ENCODE measurements around the gene TSPAN33.

TSPAN33 gene

GRCh38 chr7:129144095-129144833 is at the start of gene TSPAN33:
TSPAN33 (plus strand) TSS chr7:129144707; CDS start chr7:129144981, 274 bp downstream.
- Histone ChIP-seq H3K4me1 (peaks cover 4% of the 10 kb centered on the region), H3K36me3 (ENCODE audit: control insufficient read depth, insufficient read depth, low read length) (no peaks in the 10 kb centered on the region), H3K4me2 (ENCODE audit: low read length) (peak within 1 kb of the TSS; percentile 85), H3K9me3 (ENCODE audit: control insufficient read depth, low read length) (no peaks in the 10 kb centered on the region), H3K9ac (no peak within 1 kb of the TSS), H2AFZ (peak within 1 kb of the TSS; percentile 83), H3K4me3 (ENCODE audit: low read depth, low read length) (peak within 1 kb of the TSS; percentile 54), H3K27ac (no peak within 1 kb of the TSS), H3K27me3 (ENCODE audit: control insufficient read depth, insufficient read depth, low read length) (no peaks in the 10 kb centered on the region), H3K79me2 (no peaks in the 10 kb centered on the region)
- TF ChIP-seq CTCF (IDR thresholded peaks at IDR 0.05): no peak

- no peaks in the 10 kb centered on the region for H3K9me3 ChIP-seq (ENCODE audit: control insufficient read depth, low read length)
- no peak overlapping the region for H3K27ac ChIP-seq
- H3K4me2 ChIP-seq (ENCODE audit: low read length): no peak overlapping the region
- H2AFZ ChIP-seq: no peak overlapping the region
- H3K4me1 ChIP-seq: no peaks in the 10 kb centered on the region
- TF ChIP-seq CTCF (IDR thresholded peaks at IDR 0.05): no peak
- H3K36me3 ChIP-seq (ENCODE audit: control insufficient read depth, insufficient read depth, low read length): no peaks in the 10 kb centered on the region
- H3K79me2 ChIP-seq: no peaks in the 10 kb centered on the region
- H3K27me3 ChIP-seq (ENCODE audit: control insufficient read depth, insufficient read depth, low read length): no peaks in the 10 kb centered on the region
- H3K4me3 ChIP-seq (ENCODE audit: low read depth, low read length): no peak overlapping the region
- no peak overlapping the region for H3K9ac ChIP-seq
These were observed 49.2 kb upstream of the TSPAN33 start for GRCh38 chr7:129095258-129095657.

GRCh38 chr7:129098409-129099084 is 46.0 kb upstream of the TSPAN33 start:
- Histone ChIP-seq H2AFZ (no peak overlapping the region), H3K79me2 (no peaks in the 10 kb centered on the region), H3K9me3 (ENCODE audit: control insufficient read depth, low read length) (no peaks in the 10 kb centered on the region), H3K4me1 (peaks cover 21% of the 10 kb centered on the region), H3K9ac (no peak overlapping the region), H3K4me2 (ENCODE audit: low read length) (no peak overlapping the region), H3K36me3 (ENCODE audit: control insufficient read depth, insufficient read depth, low read length) (no peaks in the 10 kb centered on the region), H3K27ac (no peak overlapping the region), H3K27me3 (ENCODE audit: control insufficient read depth, insufficient read depth, low read length) (no peaks in the 10 kb centered on the region), H3K4me3 (ENCODE audit: low read depth, low read length) (no peak overlapping the region)
- no peak for TF ChIP-seq CTCF (IDR thresholded peaks at IDR 0.05)

GRCh38 chr7:129100827-129101166 is 43.7 kb upstream of the TSPAN33 start:
- H3K27me3 ChIP-seq (ENCODE audit: control insufficient read depth, insufficient read depth, low read length): no peaks in the 10 kb centered on the region
- no peak overlapping the region for H3K27ac ChIP-seq
- peak overlapping the region; percentile 44 for H2AFZ ChIP-seq
- TF ChIP-seq CTCF (IDR thresholded peaks at IDR 0.05): no peak
- no peak overlapping the region for H3K9ac ChIP-seq
- no peak overlapping the region for H3K4me3 ChIP-seq (ENCODE audit: low read depth, low read length)
- no peaks in the 10 kb centered on the region for H3K36me3 ChIP-seq (ENCODE audit: control insufficient read depth, insufficient read depth, low read length)
- no peaks in the 10 kb centered on the region for H3K9me3 ChIP-seq (ENCODE audit: control insufficient read depth, low read length)
- peaks cover 21% of the 10 kb centered on the region for H3K4me1 ChIP-seq
- H3K4me2 ChIP-seq (ENCODE audit: low read length): no peak overlapping the region
- no peaks in the 10 kb centered on the region for H3K79me2 ChIP-seq

All from parathyroid adenoma (tissue), 2 donors.